HepG2 (cell line): ENCODE measurements around the gene RERE. TPM values are rescaled to one million over a fixed set of nuclear protein-coding genes. Genes with fewer than 3 reads are reported as not detected.

Experiments used
- ATAC-seq: fragments of 200-7000 bp; cut with Tn5 transposase; 3 replicates; pipeline ENCODE4 v1.9.1; 2020; ENCODE audit warnings: mild to moderate bottlenecking, moderate library complexity
- BruUV-seq: library from RNA; stranded (reverse); fragments of 400-500 nt; replicated peaks from 2 replicates; lab custom pipeline; 2021; lab: Mats Ljungman, UMichigan
- CTCF ChIA-PET: fragments of 300-600 bp; formaldehyde crosslinking; extraction: SDS; loops from one replicate; lab custom pipeline; 2021; ENCODE audit warnings: low total read pairs, inconsistent platforms, low intra/inter-chr PET ratio; lab: Yijun Ruan, JAX
- POLR2A ChIA-PET: fragments of 350-600 bp; sonication (Branson Sonifier 250); formaldehyde crosslinking; loops from one replicate; lab custom pipeline; 2020; ENCODE audit warnings: antibody characterized with exemption, inconsistent platforms; lab: Yijun Ruan, JAX
- DNase-seq: peaks from one replicate; pipeline ENCODE4 v3.0.0-alpha.2; 2015; ENCODE audit warnings: low spot score
- FAIRE-seq: peaks from 3 replicates; lab custom pipeline; 2011; peaks lifted over from hg19 to GRCh38; lab: Jason Lieb, UNC
- H2AFZ ChIP-seq: one replicate; pipeline ENCODE4 v1.6.1; 2011; ENCODE audit warnings: low read length, inconsistent platforms
- H3K27ac ChIP-seq: fragments of 300-600 bp; 3 replicates; pipeline ENCODE4 v1.8.0; 2011; ENCODE audit warnings: mixed run types, mild to moderate bottlenecking, mixed read lengths, low read length, inconsistent platforms; ENCODE audit not compliant: insufficient read depth; ENCODE audit errors: extremely low read length
- H3K27me3 ChIP-seq, 2 experiments: fragments of 200-600 bp in 1 of 2; 2 replicates in 1 of 2; 3 replicates in 1 of 2; pipeline versions ENCODE4 v1.6.0 to v1.8.0; 2011; ENCODE audit warnings: low read length in 2 of 2, mild to moderate bottlenecking in 2 of 2, moderate library complexity in 2 of 2, inconsistent platforms in 1 of 2; ENCODE audit not compliant: insufficient read depth in 2 of 2, control insufficient read depth in 1 of 2
- H3K36me3 ChIP-seq, 2 experiments: fragments of 200-600 bp in 1 of 2; replicated peaks in 1 of 2; 2 replicates in 1 of 2; 3 replicates in 1 of 2; pipeline versions ENCODE4 v1.5.1 to v1.8.0; 2011; ENCODE audit warnings: low read length in 2 of 2, inconsistent platforms in 1 of 2; ENCODE audit not compliant: insufficient read depth in 2 of 2, control insufficient read depth in 1 of 2
- H3K4me1 ChIP-seq: 2 replicates; pipeline ENCODE4 v1.5.1; 2012; ENCODE audit warnings: low read length, inconsistent platforms; ENCODE audit not compliant: insufficient read depth
- H3K4me2 ChIP-seq: 2 replicates; pipeline ENCODE4 v1.6.0; 2011; ENCODE audit warnings: low read depth, low read length, inconsistent platforms
- H3K4me3 ChIP-seq, 3 experiments: fragments of 200-600 bp in 1 of 3; sonication (generic), shearing (Covaris generic) in 1 of 3; replicated peaks in 1 of 3; 2 replicates each; pipeline ENCODE4 v1.5.1; 2011 to 2016; ENCODE audit warnings: low read length in 3 of 3, inconsistent platforms in 2 of 3, low read depth in 2 of 3, mild to moderate bottlenecking in 2 of 3, control low read depth in 1 of 3, mixed read lengths in 1 of 3; ENCODE audit not compliant: insufficient read depth in 1 of 3
- H3K79me2 ChIP-seq: one replicate; pipeline ENCODE4 v1.6.1; 2011; ENCODE audit warnings: low read length, inconsistent platforms; ENCODE audit not compliant: insufficient read depth
- H3K9ac ChIP-seq: 2 replicates; pipeline ENCODE4 v1.6.0; 2011; ENCODE audit warnings: mild to moderate bottlenecking, low read depth, low read length, inconsistent platforms; ENCODE audit not compliant: insufficient read depth
- H3K9me3 ChIP-seq: 2 replicates; pipeline ENCODE4 v1.5.1; 2012; ENCODE audit warnings: mild to moderate bottlenecking, low read length
- H4K20me1 ChIP-seq: 2 replicates; pipeline ENCODE4 v1.6.0; 2011; ENCODE audit warnings: inconsistent platforms, mild to moderate bottlenecking, low read length, moderate library complexity; ENCODE audit not compliant: insufficient read depth
- AKNA ChIP-seq: sonication (generic); formaldehyde crosslinking; IDR thresholded peaks from 2 replicates; pipeline ENCODE4 v1.4.0; 2020; ENCODE audit warnings: missing genetic modification reagents, borderline replicate concordance
- GABPB1 ChIP-seq: IDR thresholded peaks from 2 replicates; pipeline ENCODE4 v1.6.1; 2016; ENCODE audit warnings: mild to moderate bottlenecking, missing genetic modification reagents, moderate library complexity, missing compliant biosample characterization
- IKZF4 ChIP-seq: sonication (generic); formaldehyde crosslinking; IDR thresholded peaks from 2 replicates; pipeline ENCODE4 v1.5.1; 2020; ENCODE audit warnings: borderline replicate concordance, mild to moderate bottlenecking, low read depth, missing genetic modification reagents; ENCODE audit errors: not compliant biosample characterization
- JUN ChIP-seq: sonication (generic); formaldehyde crosslinking; IDR thresholded peaks from 2 replicates; pipeline ENCODE4 v1.4.0; 2020; ENCODE audit warnings: mild to moderate bottlenecking, missing genetic modification reagents
- NFE2 ChIP-seq: sonication (generic); formaldehyde crosslinking; IDR thresholded peaks from 2 replicates; pipeline ENCODE4 v1.4.0; 2020; ENCODE audit warnings: missing genetic modification reagents
- PLSCR1 ChIP-seq: sonication (generic); formaldehyde crosslinking; IDR thresholded peaks from 2 replicates; pipeline ENCODE4 v1.5.0; 2020; ENCODE audit warnings: missing genetic modification reagents, mild to moderate bottlenecking, borderline replicate concordance
- REPIN1 ChIP-seq: sonication (generic); formaldehyde crosslinking; IDR thresholded peaks from 2 replicates; pipeline ENCODE4 v1.8.0; 2022; ENCODE audit warnings: missing genetic modification reagents, low read depth, mild to moderate bottlenecking, borderline replicate concordance
- RFXANK ChIP-seq: IDR thresholded peaks from 2 replicates; pipeline ENCODE4 v1.6.1; 2016
- XRCC5 ChIP-seq: fragments of 200-400 bp; formaldehyde crosslinking; optimal IDR thresholded peaks from 2 replicates; pipeline ENCODE3; 2017; ENCODE audit warnings: mild to moderate bottlenecking, low read length
- ZNF205 ChIP-seq: IDR thresholded peaks from 2 replicates; pipeline ENCODE4 v1.6.1; 2018; ENCODE audit warnings: missing biosample characterization, missing genetic modification reagents
- ZNF619 ChIP-seq: sonication (generic); formaldehyde crosslinking; IDR thresholded peaks from 2 replicates; pipeline ENCODE4 v1.4.0; 2020; ENCODE audit warnings: mild to moderate bottlenecking, missing genetic modification reagents
- WGBS: methylation state at CpG from one replicate; pipeline ENCODE4 v1.1.6; 2017; ENCODE audit warnings: low lambda C conversion rate; 5-methylcytosine and 5-hydroxymethylcytosine counted together
- in situ Hi-C: cut with HindIII; loops from 2 replicates; pipeline ENCODE4 v1.10.0; 2017; ENCODE audit warnings: low pct_unique_long_range_greater_than_20kb; ENCODE audit not compliant: extremely low pct_ligation_motif_present
- intact Hi-C: fragments of 100-400 bp; cut with micrococcal nuclease; formaldehyde crosslinking; loops from one replicate; pipeline ENCODE4 v1.10.0; 2022; ENCODE audit not compliant: unreplicated experiment
- polyA plus RNA-seq, 8 experiments: library from polyadenylated mRNA; depleted of rRNA in 3 of 8; stranded (reverse) in 7 of 8; unstranded in 1 of 8; fragments of >200 nt; fragmentation: Illumina TruSeq in 4 of 8; extraction: Trizol in 4 of 8; gene quantifications; 2 replicates each; pipeline versions ENCODE4 v1.2.1 to v1.2.3, GENCODE V29; 2011 to 2016; ENCODE audit warnings: low read depth in 4 of 8, missing spikeins in 1 of 8, mixed read lengths in 1 of 8; ENCODE audit not compliant: insufficient read depth in 1 of 8
- total RNA-seq, 5 experiments: library from RNA; depleted of rRNA; stranded (reverse); fragments of >200 nt; fragmentation: Illumina TruSeq; extraction: Trizol; gene quantifications; 2 replicates each; pipeline ENCODE4 v1.2.3, GENCODE V29; 2016; ENCODE audit warnings: low read depth in 1 of 5

Gene RERE
- total and polyA plus RNA-seq, 2 of the 13 experiments (the other 11 are each of a cell fraction or from before 2014, with no cell fraction given), result 18.3 to 21.9 TPM

GRCh38 chr1:8363186-8363766 lies 454.2 kb downstream of the RERE start:
- H3K36me3 ChIP-seq, result peaks cover 50 to 76% of the 10 kb centered on the region in 2 experiments; a peak in 4 of 5 replicates

More at GRCh38 chr1:8363186-8363766, 454.2 kb downstream of the RERE start:
- H3K27ac ChIP-seq, result no peak overlapping the region
- peaks cover 27% of the 10 kb centered on the region for H4K20me1 ChIP-seq
- H3K4me1 ChIP-seq, result peaks cover 28% of the 10 kb centered on the region
- ATAC-seq (no peak), DNase-seq (no peak), FAIRE-seq (no peak)
- H2AFZ ChIP-seq, result no peak overlapping the region
- WGBS, result 95% methylated on average over 8 of the region's 8 CpGs
- POLR2A ChIA-PET, result no interaction called here
- peaks cover 15% of the 10 kb centered on the region for H3K79me2 ChIP-seq
- intact Hi-C loops, result no loop called here
- no peak overlapping the region for H3K4me3 ChIP-seq
- BruUV-seq, result no TSS peak
- H3K9ac ChIP-seq, result no peak overlapping the region
- no peak overlapping the region for H3K4me2 ChIP-seq
- H3K9me3 ChIP-seq, result no peaks in the 10 kb centered on the region
- TF ChIP-seq GABPB1 (CRISPR knock-in tag) (no peak), PLSCR1 (CRISPR knock-in tag) (no peak), REPIN1 (no peak), XRCC5 (no peak), ZNF619 (no peak), RFXANK (CRISPR knock-in tag) (no peak), IKZF4 (CRISPR knock-in tag) (no peak), NFE2 (no peak), ZNF205 (CRISPR knock-in tag) (no peak), JUN (CRISPR knock-in tag) (no peak), AKNA (CRISPR knock-in tag) (no peak)
- CTCF ChIA-PET, result no interaction called here
- no peaks in the 10 kb centered on the region for H3K27me3 ChIP-seq
- in situ Hi-C loops, result no loop called here
